ENCODE results near the gene FIS1. TPM values are rescaled to one million over a fixed set of nuclear protein-coding genes. Genes with fewer than 3 reads are reported as not detected.

The FIS1 gene
- total and polyA plus RNA-seq, 10 of the 15 experiments (the other 5 are each of a cell fraction or from before 2014, with no cell fraction given) = 83.4 to 149 (median 108) TPM

DNA sequence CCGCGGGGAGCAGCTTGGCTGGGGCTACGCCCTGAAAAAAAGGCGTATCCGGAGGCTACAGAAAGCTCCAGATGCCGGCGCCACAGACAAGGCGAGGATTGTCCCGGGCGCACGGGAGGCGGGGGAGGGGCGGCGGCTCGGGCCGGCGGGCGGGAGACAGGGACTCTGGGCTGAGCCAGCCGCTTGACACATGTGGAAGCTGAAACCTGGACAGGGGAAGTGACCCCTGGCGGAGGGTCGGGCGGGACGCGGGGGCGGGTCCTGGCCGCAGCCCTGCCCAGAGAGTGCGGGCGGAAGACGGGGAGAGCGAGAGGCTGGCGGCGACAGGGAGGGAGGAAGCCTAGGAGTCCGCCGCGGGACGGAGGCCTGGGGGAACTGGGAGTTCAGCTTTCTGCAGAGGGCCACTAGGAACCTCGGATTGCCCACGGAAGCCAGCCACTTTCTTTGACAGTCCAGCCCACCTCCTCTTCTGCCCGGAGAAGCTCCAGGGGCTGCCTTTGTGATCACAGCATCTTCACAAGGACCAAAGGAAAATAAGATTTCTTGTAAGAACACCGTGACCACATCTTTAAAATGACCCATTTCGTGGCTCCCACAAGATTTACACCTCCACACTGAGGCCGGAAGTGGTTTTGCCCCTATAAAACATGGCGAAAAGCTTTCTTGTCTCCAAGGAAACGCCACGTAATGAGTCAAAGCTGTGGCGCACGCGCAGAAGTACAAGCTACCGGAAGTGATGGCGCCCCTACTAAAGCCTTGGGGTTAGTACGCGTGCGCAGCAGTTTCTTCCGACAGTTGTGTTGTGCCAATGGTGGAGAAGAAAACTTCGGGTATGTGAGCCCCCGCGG, 27.3 kb downstream of the FIS1 start, which contains the start of the genes PLOD3 and ZNHIT1:
Gene PLOD3 (minus strand): TSS at position 194 of the 848 bp plus-strand sequence. CDS start 307 bp downstream, outside the sequence.
Gene ZNHIT1 (plus strand): TSS at position 778 of the 848 bp plus-strand sequence. CDS start 31 bp downstream, at position 809.
- ATAC-seq = peak; percentile 92
- Histone ChIP-seq H3K9me3 (replicated peaks; ENCODE audit: control insufficient read depth, insufficient read depth, low read length) (no peaks in the 10 kb centered on the region), H3K27ac (ENCODE audit: control insufficient read depth, insufficient read depth) (peak within 1 kb of the TSS; percentile 88), H2AFZ (ENCODE audit: control insufficient read depth, low read depth, low read length) (peak within 1 kb of the TSS; percentile 95), H3K36me3 (ENCODE audit: control insufficient read depth in 2 of 2, insufficient read depth in 2 of 2, low read length in 1 of 2) (peaks cover 0 to 2% of the 10 kb centered on the region in 2 experiments; a peak in 2 of 4 replicates), H3K4me3 (peak within 1 kb of the TSS; percentile 88), H3K4me2 (ENCODE audit: control insufficient read depth, insufficient read depth) (peak within 1 kb of the TSS; percentile 89), H3K27me3 (replicated peaks in 1 of 2; ENCODE audit: control insufficient read depth in 2 of 2, insufficient read depth in 2 of 2, low read length in 1 of 2) (no peaks in the 10 kb centered on the region), H3K4me1 (ENCODE audit: control insufficient read depth, insufficient read depth, low read length) (peaks cover 5% of the 10 kb centered on the region), H3K79me2 (ENCODE audit: control insufficient read depth, insufficient read depth, low read length) (peaks cover 30% of the 10 kb centered on the region), H3K9ac (ENCODE audit: control insufficient read depth, insufficient read depth, low read length) (peak within 1 kb of the TSS; percentile 88), H4K20me1 (ENCODE audit: control insufficient read depth, insufficient read depth) (no peaks in the 10 kb centered on the region)
- DNase-seq (ENCODE audit: low read depth, low spot score) = peak; percentile 96
- ChIA-PET SMC1A (ENCODE audit: uncharacterized antibody, unreplicated experiment) (interaction anchor here (0.6 to 3.6 kb wide), 14 partner anchors 14 to 346 kb away, joined by 3 to 19 read pairs (median 4); partner anchors contain the start of genes FIS1, MOGAT3 and SERPINE1), RAD21 (ENCODE audit: unreplicated experiment) (interaction anchor here (0.6 to 3.9 kb wide), 10 partner anchors 23 to 500 kb away, joined by 3 to 37 read pairs (median 4); partner anchors contain the start of gene FIS1), POLR2A (interaction anchor here (0.6 to 2.1 kb wide), 17 partner anchors 8 to 605 kb away, joined by 3 to 12 read pairs (median 4); partner anchors contain the start of genes IFT22, MOSPD3, SLC12A9 and TRIM56), CTCF (interaction anchor here (0.5 to 3.8 kb wide), 23 partner anchors 11 to 740 kb away, joined by 3 to 63 read pairs (median 3); partner anchors contain the start of genes FIS1, IFT22 and SLC12A9)
- FAIRE-seq = peak; percentile 99
- intact Hi-C loops (cut with micrococcal nuclease; ENCODE audit: unreplicated experiment) (loop anchor here (1.0 kb wide), 1 partner anchor 27 kb away; no protein-coding TSS in a partner anchor), in situ Hi-C loops (cut with MboI) (no loop called here)
- BruUV-seq (replicated peaks) = no TSS peak
- WGBS (ENCODE audit: insufficient coverage, insufficient replicate concordance, low lambda C conversion rate, missing lambda C conversion rate) = 1% methylated on average over 27 of the region's 57 CpGs
- TF ChIP-seq BMI1 (IDR thresholded peaks at IDR 0.05; ENCODE audit: borderline replicate concordance) = peak; percentile 93
- TF ChIP-seq SMC3 (IDR thresholded peaks at IDR 0.05; ENCODE audit: borderline replicate concordance, low read length) = no peak
- TF ChIP-seq, protein P1, sequence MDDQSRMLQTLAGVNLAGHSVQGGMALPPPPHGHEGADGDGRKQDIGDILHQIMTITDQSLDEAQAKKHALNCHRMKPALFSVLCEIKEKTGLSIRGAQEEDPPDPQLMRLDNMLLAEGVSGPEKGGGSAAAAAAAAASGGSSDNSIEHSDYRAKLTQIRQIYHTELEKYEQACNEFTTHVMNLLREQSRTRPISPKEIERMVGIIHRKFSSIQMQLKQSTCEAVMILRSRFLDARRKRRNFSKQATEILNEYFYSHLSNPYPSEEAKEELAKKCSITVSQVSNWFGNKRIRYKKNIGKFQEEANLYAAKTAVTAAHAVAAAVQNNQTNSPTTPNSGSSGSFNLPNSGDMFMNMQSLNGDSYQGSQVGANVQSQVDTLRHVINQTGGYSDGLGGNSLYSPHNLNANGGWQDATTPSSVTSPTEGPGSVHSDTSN (IDR thresholded peaks at IDR 0.05; ENCODE audit: insufficient replicate concordance, low read depth, low read length) = no peak
- TF ChIP-seq SRF (IDR thresholded peaks at IDR 0.05; ENCODE audit: low read depth in 2 of 2, low read length in 2 of 2) = peak in 1 of 2 experiments; percentile 45; a peak in 1 of 4 replicates
- TF ChIP-seq MYB (IDR thresholded peaks at IDR 0.05; ENCODE audit: borderline replicate concordance, low read depth, low read length) = no peak
- TF ChIP-seq, protein P2, sequence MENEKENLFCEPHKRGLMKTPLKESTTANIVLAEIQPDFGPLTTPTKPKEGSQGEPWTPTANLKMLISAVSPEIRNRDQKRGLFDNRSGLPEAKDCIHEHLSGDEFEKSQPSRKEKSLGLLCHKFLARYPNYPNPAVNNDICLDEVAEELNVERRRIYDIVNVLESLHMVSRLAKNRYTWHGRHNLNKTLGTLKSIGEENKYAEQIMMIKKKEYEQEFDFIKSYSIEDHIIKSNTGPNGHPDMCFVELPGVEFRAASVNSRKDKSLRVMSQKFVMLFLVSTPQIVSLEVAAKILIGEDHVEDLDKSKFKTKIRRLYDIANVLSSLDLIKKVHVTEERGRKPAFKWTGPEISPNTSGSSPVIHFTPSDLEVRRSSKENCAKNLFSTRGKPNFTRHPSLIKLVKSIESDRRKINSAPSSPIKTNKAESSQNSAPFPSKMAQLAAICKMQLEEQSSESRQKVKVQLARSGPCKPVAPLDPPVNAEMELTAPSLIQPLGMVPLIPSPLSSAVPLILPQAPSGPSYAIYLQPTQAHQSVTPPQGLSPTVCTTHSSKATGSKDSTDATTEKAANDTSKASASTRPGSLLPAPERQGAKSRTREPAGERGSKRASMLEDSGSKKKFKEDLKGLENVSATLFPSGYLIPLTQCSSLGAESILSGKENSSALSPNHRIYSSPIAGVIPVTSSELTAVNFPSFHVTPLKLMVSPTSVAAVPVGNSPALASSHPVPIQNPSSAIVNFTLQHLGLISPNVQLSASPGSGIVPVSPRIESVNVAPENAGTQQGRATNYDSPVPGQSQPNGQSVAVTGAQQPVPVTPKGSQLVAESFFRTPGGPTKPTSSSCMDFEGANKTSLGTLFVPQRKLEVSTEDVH (IDR thresholded peaks at IDR 0.05; ENCODE audit: low read depth, partially characterized antibody) = no peak
- no peak for TF ChIP-seq ASH2L (IDR thresholded peaks at IDR 0.05; ENCODE audit: borderline replicate concordance, low read depth)
- TF ChIP-seq JUNB (IDR thresholded peaks at IDR 0.05) = peak; percentile 40; the same call in 1 of the 2 replicates
- peak; percentile 82 for TF ChIP-seq NRF1 (conservative IDR thresholded peaks at IDR 0.05; ENCODE audit: low read depth, low read length)
- no peak for TF ChIP-seq CHD1 (IDR thresholded peaks at IDR 0.05; ENCODE audit: low read depth, low read length)
- TF ChIP-seq ESRRA (IDR thresholded peaks at IDR 0.05; ENCODE audit: low read length) = no peak
- TF ChIP-seq NBN (IDR thresholded peaks at IDR 0.05) = peak; percentile 77
- peak; percentile 75 for TF ChIP-seq SIX5 (IDR thresholded peaks at IDR 0.05; ENCODE audit: low read depth, low read length, severe bottlenecking)
- TF ChIP-seq, protein P3, sequence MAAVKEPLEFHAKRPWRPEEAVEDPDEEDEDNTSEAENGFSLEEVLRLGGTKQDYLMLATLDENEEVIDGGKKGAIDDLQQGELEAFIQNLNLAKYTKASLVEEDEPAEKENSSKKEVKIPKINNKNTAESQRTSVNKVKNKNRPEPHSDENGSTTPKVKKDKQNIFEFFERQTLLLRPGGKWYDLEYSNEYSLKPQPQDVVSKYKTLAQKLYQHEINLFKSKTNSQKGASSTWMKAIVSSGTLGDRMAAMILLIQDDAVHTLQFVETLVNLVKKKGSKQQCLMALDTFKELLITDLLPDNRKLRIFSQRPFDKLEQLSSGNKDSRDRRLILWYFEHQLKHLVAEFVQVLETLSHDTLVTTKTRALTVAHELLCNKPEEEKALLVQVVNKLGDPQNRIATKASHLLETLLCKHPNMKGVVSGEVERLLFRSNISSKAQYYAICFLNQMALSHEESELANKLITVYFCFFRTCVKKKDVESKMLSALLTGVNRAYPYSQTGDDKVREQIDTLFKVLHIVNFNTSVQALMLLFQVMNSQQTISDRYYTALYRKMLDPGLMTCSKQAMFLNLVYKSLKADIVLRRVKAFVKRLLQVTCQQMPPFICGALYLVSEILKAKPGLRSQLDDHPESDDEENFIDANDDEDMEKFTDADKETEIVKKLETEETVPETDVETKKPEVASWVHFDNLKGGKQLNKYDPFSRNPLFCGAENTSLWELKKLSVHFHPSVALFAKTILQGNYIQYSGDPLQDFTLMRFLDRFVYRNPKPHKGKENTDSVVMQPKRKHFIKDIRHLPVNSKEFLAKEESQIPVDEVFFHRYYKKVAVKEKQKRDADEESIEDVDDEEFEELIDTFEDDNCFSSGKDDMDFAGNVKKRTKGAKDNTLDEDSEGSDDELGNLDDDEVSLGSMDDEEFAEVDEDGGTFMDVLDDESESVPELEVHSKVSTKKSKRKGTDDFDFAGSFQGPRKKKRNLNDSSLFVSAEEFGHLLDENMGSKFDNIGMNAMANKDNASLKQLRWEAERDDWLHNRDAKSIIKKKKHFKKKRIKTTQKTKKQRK (IDR thresholded peaks at IDR 0.05; ENCODE audit: low read depth, low read length) = no peak
- TF ChIP-seq ZNF217 (IDR thresholded peaks at IDR 0.05) = no peak
